Activated T-helper 1 cell treated with Interleukin-2 at 50 U/mL for 16 hours (primary cell): ENCODE data around the gene CD38.
"Not testable (repeated sequence)": the region's sequence is repeated elsewhere in the genome, so short reads cannot be mapped to it uniquely, and the experiment has no call there.

Experiments
- DNase-seq: peaks from one replicate; pipeline ENCODE4 v3.0.0-alpha.2; 2020; ENCODE audit warnings: low read depth

Gene CD38

DNA sequence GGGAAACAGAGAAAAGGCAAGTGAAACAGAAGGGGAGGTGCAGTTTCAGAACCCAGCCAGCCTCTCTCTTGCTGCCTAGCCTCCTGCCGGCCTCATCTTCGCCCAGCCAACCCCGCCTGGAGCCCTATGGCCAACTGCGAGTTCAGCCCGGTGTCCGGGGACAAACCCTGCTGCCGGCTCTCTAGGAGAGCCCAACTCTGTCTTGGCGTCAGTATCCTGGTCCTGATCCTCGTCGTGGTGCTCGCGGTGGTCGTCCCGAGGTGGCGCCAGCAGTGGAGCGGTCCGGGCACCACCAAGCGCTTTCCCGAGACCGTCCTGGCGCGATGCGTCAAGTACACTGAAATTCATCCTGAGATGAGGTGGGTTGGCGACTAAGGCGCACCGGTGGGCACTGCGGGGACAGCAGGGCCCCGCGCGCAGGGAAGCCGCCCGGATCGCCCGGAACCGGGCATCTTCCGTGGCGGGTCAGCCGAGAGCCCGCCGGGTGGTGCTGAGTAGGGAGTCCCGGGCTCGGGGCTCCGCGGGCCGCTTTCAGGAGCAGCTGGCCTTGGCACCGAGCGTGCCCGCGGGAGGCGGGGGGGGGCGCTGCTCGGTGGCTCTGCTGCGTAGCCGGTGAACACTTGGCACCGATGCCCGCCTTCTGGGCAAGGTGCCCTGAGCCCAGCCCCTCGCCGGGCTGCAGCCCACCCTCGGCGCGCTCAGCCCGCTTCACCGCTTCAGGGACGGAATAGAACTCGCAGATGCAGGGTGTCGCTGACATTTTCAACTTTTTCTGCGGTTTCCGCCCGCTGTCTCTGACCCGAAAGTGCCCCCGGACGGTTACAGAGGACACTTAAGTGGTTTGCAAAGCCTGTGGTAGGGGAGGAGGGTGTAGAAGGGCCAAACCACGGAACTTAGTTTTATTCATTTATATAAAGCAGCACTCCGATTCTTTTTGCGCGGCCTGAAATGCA lies at the start of gene CD38:
CD38 (plus strand) TSS at position 40 of the 953 bp plus-strand sequence; CDS start at position 127, 87 bp downstream.
- no peak for DNase-seq

- DNase-seq: peak; percentile 4
Measured at GRCh38 chr4:15729910-15730533, 48.1 kb upstream of the CD38 start.

DNA sequence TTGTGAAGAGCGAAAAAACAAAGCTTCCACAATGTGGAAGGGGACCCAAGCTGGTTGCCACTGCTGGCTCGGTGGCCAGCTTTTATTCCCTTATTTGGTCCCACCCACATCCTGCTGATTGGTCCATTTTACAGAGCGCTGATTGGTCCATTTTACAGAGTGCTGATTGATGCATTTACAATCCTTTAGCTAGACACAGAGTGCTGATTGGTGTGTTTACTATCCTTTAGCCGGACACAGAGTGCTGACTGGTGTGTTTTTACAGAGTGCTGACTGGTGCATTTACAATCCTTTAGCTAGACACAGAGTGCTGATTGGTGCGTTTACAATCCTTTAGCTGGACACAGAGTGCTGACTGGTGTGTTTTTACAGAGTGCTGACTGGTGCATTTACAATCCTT lies 45.1 kb upstream of the CD38 start:
- not testable (repeated sequence) for DNase-seq

GRCh38 chr4:15735536-15735935 lies 42.6 kb upstream of the CD38 start:
- DNase-seq: no peak

DNA sequence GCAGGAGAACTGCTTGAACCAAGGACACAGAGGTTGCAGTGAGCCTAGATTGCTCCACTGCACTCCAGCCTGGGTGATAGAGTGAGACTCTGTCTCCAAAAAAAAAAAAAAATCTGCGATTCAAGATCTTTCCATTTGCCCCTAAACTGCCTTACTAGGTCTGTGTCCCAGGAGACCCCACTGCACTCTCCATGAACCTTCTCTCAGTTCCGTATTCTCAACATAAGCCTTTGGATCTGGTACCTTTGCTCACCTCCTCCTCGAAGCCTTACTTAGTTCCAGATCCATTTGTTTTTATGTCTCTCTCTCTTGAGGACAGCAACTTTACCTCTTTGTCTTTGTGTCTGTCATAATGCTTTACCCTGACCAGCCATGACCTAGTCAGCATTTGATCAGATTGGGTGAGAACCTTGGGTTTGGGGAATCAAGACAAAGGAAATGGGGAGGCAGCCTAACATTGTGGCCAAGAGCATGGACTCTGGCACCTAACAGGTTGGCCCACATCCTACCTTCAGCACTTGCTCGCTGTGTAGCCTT lies 41.5 kb upstream of the CD38 start:
- no peak for DNase-seq

DNA sequence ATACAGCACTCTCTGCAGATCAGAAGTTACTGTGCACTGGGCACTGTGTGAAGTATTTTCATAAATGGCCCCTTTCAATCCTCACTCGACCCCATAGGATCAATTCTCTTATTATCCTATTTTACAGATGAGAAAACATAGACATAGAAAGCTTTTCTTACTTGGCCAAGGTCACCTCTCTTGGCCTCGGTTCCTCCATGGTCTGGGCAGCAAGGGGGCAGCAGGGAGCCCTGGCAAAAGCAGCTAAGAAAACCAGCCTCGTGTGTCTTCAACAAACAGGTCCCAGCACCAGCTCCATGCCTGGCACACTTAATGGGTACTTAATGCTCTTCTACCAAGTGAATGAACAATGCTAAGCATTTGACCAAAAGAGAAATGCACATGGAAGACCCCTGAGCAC lies 40.9 kb upstream of the CD38 start:
- DNase-seq: no peak

- no peak for DNase-seq
Measured at GRCh38 chr4:15738877-15739276, 39.3 kb upstream of the CD38 start.

DNA sequence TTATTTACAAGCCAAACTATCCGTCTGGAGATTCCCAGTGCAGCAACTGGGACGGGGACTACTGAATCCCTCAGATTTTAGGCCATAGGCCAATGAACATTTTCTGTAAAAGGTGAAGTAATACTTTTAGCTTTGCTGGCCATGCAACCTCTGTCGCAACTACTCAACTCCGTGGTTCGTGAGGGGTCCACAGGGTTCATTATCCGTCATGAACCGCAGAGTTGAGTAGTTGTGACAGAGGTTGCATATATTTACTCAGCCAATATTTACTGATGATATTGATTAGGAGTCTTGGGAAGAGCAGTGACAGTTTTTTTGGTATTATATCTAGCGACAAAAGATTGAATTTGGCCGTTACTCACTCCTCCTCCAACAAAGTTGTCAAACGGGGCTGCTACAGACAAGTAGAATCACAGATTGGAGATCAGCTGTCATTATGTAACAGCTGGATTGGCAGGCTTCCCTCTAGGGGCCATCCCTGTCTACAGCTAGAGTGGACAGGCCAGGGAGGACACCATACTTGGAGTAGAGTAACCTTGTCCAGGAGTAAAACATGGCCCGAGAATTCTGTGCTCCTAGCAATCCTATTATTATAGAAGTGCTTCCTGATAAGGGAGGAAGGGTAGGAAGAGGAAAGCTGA lies 37.2 kb upstream of the CD38 start:
- no peak for DNase-seq

GRCh38 chr4:15742083-15742582 lies 36.0 kb upstream of the CD38 start:
- DNase-seq: no peak

DNA sequence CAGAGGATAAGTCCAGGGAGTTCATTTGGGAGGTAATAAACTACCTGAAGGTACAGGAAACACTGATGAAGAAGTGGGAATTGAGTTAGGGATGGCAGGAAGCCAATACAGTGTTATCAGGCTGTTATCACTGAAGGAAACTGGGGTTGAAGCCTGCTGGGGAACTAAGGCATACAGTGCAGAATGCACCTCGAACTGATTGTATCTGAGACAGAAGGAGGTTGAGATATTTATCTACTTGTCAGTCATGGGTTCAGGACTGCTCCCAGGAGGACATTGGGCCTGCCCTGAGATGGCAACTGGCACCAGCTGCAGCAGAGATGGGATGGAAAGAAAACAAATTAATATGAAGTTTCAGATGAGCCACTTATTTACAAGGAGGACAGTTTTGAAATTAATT lies 35.5 kb upstream of the CD38 start:
- DNase-seq: no peak

DNA sequence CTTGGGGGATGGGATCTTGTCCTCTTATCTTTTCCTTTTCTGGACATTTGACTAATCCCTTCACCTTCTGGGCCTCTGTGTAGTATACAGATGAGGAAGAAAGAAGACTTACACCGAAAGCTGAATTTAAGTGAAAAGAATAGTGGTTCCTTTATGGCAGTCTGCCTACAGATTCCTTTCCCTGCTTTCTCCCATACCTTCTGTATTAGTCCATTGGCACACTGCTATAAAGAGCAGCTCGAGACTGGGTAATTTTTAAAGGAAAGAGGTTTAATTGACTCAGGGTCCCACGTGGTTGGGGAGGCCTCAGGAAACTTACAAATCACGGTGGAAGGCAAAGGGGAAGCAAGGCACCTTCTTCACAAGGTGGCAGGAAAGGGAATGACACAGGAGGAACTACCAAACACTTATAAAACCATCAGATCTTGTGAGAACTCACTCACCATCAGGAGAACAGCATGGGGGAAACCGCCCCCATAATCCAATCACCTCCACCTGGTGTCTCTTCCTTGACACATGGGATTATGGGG lies 34.0 kb upstream of the CD38 start:
- no peak for DNase-seq

DNA sequence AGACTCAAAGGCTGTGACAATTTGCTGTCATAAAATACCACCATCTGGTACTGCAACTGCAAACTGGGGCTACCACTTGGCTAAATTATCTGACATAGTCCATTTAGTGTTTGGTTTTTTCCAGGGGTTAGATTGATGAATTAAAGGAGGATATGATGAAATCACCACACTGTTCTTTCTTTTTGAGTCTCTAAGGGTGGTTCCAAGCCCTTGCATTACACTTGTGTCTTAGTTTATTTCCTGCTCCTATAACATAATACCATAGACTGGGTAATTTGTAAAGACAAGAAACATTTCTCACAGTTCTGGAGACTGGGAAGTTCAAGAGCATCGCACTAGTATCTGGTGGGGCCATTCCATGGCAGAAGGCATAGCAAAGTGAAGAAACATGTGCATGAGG lies 32.0 kb upstream of the CD38 start:
- DNase-seq: no peak

GRCh38 chr4:15749001-15749400 lies 29.1 kb upstream of the CD38 start:
- DNase-seq: no peak

- no peak for DNase-seq
Measured at GRCh38 chr4:15751153-15751552, 27.0 kb upstream of the CD38 start.

DNA sequence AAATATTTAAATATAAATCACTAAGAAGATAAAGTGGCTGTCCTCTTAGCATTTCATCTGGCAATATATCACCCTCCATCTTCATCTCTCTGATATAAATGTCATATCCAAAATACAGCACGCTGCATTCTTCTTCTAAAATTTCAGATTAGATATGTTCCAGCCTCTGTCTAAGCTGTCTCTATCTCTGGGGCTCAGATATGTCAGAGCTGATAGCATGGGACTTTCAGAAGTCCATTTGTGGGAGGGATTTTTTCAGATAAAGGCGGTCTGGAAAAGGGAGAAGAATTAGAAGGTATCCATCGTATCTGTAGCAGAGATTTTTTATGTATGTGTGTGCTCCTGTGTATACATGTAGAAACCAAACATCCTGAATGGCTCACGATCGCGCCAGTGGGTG lies 25.0 kb upstream of the CD38 start:
- no peak for DNase-seq

- no peak for DNase-seq
Measured at GRCh38 chr4:15753786-15754185, 24.3 kb upstream of the CD38 start.

DNA sequence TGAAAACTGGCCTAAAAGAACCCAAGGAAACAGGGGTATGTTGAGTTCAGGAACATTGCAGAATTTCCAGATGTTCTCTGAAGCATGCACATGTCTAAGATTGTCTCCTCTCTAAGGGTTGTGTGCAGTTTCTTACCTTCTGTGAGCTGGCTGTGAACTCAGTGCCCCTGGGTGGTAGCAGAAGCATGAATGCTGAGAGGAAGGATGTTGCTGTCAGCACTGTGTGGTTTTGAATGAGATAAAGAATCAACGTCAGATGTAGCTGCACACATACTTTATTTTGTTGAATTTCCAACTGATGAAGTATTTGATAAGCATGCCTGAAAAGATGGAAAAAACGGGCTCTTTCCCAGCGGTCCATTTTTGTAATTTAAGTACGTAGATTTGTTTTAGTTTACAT lies 23.8 kb upstream of the CD38 start:
- DNase-seq: peak; percentile 22

DNA sequence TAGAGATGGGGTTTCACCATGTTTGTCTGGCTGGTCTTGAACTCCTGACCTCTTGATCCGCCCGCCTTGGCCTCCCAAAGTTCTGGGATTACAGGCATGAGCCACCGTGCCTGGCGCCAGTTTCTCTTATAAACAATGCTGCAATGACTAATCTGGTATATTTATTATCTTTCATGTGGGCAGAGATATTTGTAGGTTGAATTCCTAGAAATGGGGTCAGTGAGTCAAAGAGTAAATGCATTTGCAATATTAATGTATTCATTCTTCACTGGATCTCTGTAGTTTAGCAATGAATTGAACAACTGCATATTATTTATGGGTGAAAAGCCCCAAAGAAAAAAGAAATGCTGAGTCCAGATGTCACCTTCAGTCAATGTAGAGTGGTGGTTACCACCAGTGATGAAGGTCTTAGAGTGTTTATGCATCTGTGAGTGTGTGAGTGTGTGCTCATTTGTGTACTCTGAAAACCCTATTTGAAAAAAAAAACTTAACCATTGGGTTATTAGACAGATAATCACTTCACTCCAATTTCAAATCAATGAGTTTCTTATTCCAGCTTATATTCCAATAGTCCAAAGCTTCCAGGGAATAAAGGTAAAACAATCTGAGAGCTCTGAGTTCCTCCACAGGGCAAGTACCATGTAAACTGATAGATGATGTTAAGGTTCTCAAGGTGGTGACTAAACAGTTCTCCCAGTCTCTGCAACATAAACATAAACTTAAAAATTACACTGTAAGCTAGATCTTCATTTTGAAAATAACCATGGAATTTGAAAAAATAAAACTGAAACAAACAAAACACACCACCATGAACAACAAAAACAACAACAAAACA lies 22.6 kb upstream of the CD38 start:
- peak; percentile 8 for DNase-seq

- peak; percentile 49 for DNase-seq
Measured at GRCh38 chr4:15756361-15756861, 21.7 kb upstream of the CD38 start.

GRCh38 chr4:15757054-15757453 lies 21.1 kb upstream of the CD38 start:
- DNase-seq: no peak

GRCh38 chr4:15758294-15758693 lies 19.8 kb upstream of the CD38 start:
- no peak for DNase-seq
